Astrocyte (in vitro differentiated cells and primary cell): ENCODE measurements around the gene ANTXR1. TPM values are rescaled to one million over a fixed set of nuclear protein-coding genes. Genes with fewer than 3 reads are reported as not detected.
"Not testable (repeated sequence)": the region's sequence is repeated elsewhere in the genome, so short reads cannot be mapped to it uniquely, and the experiment has no call there.

Experiments used
- DNase-seq: peaks from one replicate; pipeline ENCODE4 v3.0.0-alpha.2; 2010; ENCODE audit warnings: low read depth
- FAIRE-seq: peaks from 2 replicates; lab custom pipeline; 2011; peaks lifted over from hg19 to GRCh38; lab: Jason Lieb, UNC
- H2AFZ ChIP-seq: 2 replicates; pipeline ENCODE4 v1.6.0; 2012; ENCODE audit warnings: low read depth, low read length, inconsistent platforms
- H3K27ac ChIP-seq: 2 replicates; pipeline ENCODE4 v1.5.1; 2011; ENCODE audit warnings: low read depth, low read length, inconsistent platforms
- H3K27me3 ChIP-seq: 2 replicates; pipeline ENCODE4 v1.6.0; 2011; ENCODE audit warnings: low read length, inconsistent platforms; ENCODE audit not compliant: insufficient read depth
- H3K36me3 ChIP-seq: 2 replicates; pipeline ENCODE4 v1.5.1; 2011; ENCODE audit warnings: low read length, inconsistent platforms; ENCODE audit not compliant: insufficient read depth
- H3K4me1 ChIP-seq: 2 replicates; pipeline ENCODE4 v1.5.1; 2011; ENCODE audit warnings: low read length, inconsistent platforms; ENCODE audit not compliant: insufficient read depth
- H3K4me2 ChIP-seq: 2 replicates; pipeline ENCODE4 v1.6.0; 2012; ENCODE audit warnings: low read length, inconsistent platforms
- H3K4me3 ChIP-seq: 2 replicates; pipeline ENCODE4 v1.5.1; 2011; ENCODE audit warnings: low read depth, mild to moderate bottlenecking, low read length, inconsistent platforms; ENCODE audit not compliant: insufficient read depth
- H3K79me2 ChIP-seq: 2 replicates; pipeline ENCODE4 v1.6.0; 2012; ENCODE audit warnings: mild to moderate bottlenecking, low read length, inconsistent platforms; ENCODE audit not compliant: insufficient read depth
- H3K9ac ChIP-seq: 2 replicates; pipeline ENCODE4 v1.6.0; 2012; ENCODE audit warnings: mild to moderate bottlenecking, low read length, inconsistent platforms
- H3K9me3 ChIP-seq: 2 replicates; pipeline ENCODE4 v1.5.1; 2012; ENCODE audit warnings: low read depth, mild to moderate bottlenecking, low read length, inconsistent platforms; ENCODE audit not compliant: insufficient read depth
- H4K20me1 ChIP-seq: 2 replicates; pipeline ENCODE4 v1.6.0; 2012; ENCODE audit warnings: low read length, inconsistent platforms; ENCODE audit not compliant: insufficient read depth
- H3K27ac Mint-ChIP-seq: one replicate; pipeline ENCODE4 v1.8.0; 2021; ENCODE audit warnings: mild to moderate bottlenecking, mixed read lengths; ENCODE audit not compliant: unreplicated experiment
- H3K27me3 Mint-ChIP-seq: one replicate; pipeline ENCODE4 v1.8.0; 2021; ENCODE audit warnings: low read depth, mixed read lengths; ENCODE audit not compliant: unreplicated experiment
- H3K36me3 Mint-ChIP-seq: one replicate; pipeline ENCODE4 v1.8.0; 2021; ENCODE audit warnings: low read depth, mixed read lengths; ENCODE audit not compliant: unreplicated experiment
- H3K4me1 Mint-ChIP-seq: one replicate; pipeline ENCODE4 v1.8.0; 2021; ENCODE audit warnings: low read depth, mixed read lengths; ENCODE audit not compliant: unreplicated experiment
- H3K4me3 Mint-ChIP-seq: one replicate; pipeline ENCODE4 v1.8.0; 2021; ENCODE audit warnings: mild to moderate bottlenecking, moderate library complexity, mixed read lengths; ENCODE audit not compliant: unreplicated experiment
- H3K9me3 Mint-ChIP-seq: one replicate; pipeline ENCODE4 v1.8.0; 2021; ENCODE audit warnings: mild to moderate bottlenecking, mixed read lengths; ENCODE audit not compliant: unreplicated experiment
- CTCF ChIP-seq: IDR thresholded peaks from 2 replicates; pipeline ENCODE4 v1.5.1; 2011; ENCODE audit warnings: low read depth, mild to moderate bottlenecking, inconsistent platforms, low read length, moderate library complexity; ENCODE audit not compliant: insufficient read depth
- EZH2 ChIP-seq: IDR thresholded peaks from 2 replicates; pipeline ENCODE4 v1.6.1; 2012; ENCODE audit warnings: mild to moderate bottlenecking, low read length, inconsistent platforms; ENCODE audit not compliant: insufficient read depth
- total RNA-seq: library from RNA; stranded (reverse); gene quantifications from 2 replicates; pipeline ENCODE4 v1.2.1, GENCODE V29; 2021

Gene ANTXR1
- total RNA-seq, 1 donor from 2014 or later: 67.8 TPM

- no peak overlapping the region for H3K4me3 Mint-ChIP-seq
- peaks cover 6% of the 10 kb centered on the region for H3K9me3 Mint-ChIP-seq
- Histone ChIP-seq H4K20me1 (no peaks in the 10 kb centered on the region), H3K4me3 (no peak overlapping the region), H3K9ac (peak overlapping the region; percentile 42), H3K27ac (peak overlapping the region; percentile 79), H3K4me2 (peak overlapping the region; percentile 69), H3K27me3 (no peaks in the 10 kb centered on the region), H3K9me3 (no peaks in the 10 kb centered on the region), H2AFZ (no peak overlapping the region), H3K4me1 (peaks cover 17% of the 10 kb centered on the region), H3K36me3 (no peaks in the 10 kb centered on the region), H3K79me2 (no peaks in the 10 kb centered on the region)
- TF ChIP-seq EZH2 (no peak), CTCF (no peak)
- DNase-seq: peak; percentile 99
- peak; percentile 100 for FAIRE-seq
- no peak overlapping the region for H3K27ac Mint-ChIP-seq
- H3K4me1 Mint-ChIP-seq: no peaks in the 10 kb centered on the region
- peaks cover 6% of the 10 kb centered on the region for H3K27me3 Mint-ChIP-seq
- no peaks in the 10 kb centered on the region for H3K36me3 Mint-ChIP-seq
Measured at GRCh38 chr2:69253611-69254301, 240.8 kb downstream of the ANTXR1 start.

- no peak overlapping the region for H3K27ac ChIP-seq
- H3K4me2 ChIP-seq: no peak overlapping the region
- Mint-ChIP-seq H3K4me3 (no peak overlapping the region), H3K27ac (no peak overlapping the region), H3K9me3 (peaks cover 16% of the 10 kb centered on the region), H3K4me1 (no peaks in the 10 kb centered on the region), H3K27me3 (peaks cover 6% of the 10 kb centered on the region), H3K36me3 (no peaks in the 10 kb centered on the region)
- no peak overlapping the region for H3K4me3 ChIP-seq
- H2AFZ ChIP-seq: no peak overlapping the region
- H3K9ac ChIP-seq: no peak overlapping the region
- peaks cover 17% of the 10 kb centered on the region for H3K4me1 ChIP-seq
- FAIRE-seq (no peak), DNase-seq (no peak)
- no peaks in the 10 kb centered on the region for H3K79me2 ChIP-seq
- H3K27me3 ChIP-seq: no peaks in the 10 kb centered on the region
- H3K36me3 ChIP-seq: no peaks in the 10 kb centered on the region
- no peaks in the 10 kb centered on the region for H3K9me3 ChIP-seq
- TF ChIP-seq EZH2 (no peak), CTCF (no peak)
- H4K20me1 ChIP-seq: no peaks in the 10 kb centered on the region
Measured at GRCh38 chr2:69255760-69256159, 242.8 kb downstream of the ANTXR1 start.

- not testable (repeated sequence) for H2AFZ ChIP-seq, H3K4me3 ChIP-seq, H3K27ac ChIP-seq, H3K36me3 ChIP-seq, H3K9ac ChIP-seq, H3K9me3 ChIP-seq, H3K4me3 Mint-ChIP-seq, FAIRE-seq, H3K4me2 ChIP-seq, H3K27me3 Mint-ChIP-seq, H3K4me1 Mint-ChIP-seq, H3K27me3 ChIP-seq, H3K4me1 ChIP-seq, H4K20me1 ChIP-seq, H3K27ac Mint-ChIP-seq, H3K36me3 Mint-ChIP-seq, H3K79me2 ChIP-seq, DNase-seq
- peaks cover 31% of the 10 kb centered on the region for H3K9me3 Mint-ChIP-seq
Measured at GRCh38 chr2:69259994-69260591, 247.1 kb downstream of the ANTXR1 start.
